ENCODE data around the gene IQCE.

IQCE gene

DNA sequence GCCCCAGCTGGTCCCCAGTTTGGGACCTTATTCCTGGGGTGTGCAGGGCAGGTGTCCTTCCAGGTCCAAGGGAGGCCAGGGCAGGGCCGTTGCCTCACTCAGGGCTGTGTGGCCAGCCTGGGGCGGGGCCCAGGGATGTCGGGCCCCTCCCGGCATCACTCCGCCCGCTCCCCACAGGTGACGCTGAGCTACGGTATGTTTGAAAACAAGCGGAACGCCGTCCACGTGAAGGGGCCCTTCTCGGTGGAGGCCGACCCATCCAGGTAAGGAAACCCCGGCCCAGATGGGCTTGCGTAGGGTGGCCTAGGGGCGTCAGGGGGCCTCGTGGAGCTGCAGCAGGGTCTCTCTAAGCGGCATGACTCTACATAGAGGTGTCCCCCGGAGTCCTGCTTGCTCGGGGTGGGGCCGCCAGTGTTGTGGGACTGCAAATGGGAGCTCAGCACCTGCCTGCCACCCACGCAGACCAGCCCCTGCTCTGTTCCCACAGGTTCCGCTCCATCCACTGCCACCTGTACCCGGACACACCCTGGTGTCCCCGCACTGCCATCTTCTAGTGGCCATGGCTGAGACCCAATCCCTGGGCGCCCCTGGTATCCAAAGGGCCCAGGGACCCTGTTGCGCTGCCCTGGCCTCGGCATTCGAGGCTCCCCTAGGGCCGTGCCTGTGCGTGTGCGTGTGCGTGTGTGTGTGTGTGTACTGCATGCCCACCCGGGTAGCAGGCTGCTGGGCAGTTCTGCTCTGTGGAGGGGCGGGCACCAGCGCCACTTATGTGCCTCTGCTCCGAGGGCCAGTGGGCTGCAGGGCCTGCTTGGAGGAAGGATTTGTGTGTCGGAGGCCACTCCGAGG is 31.9 kb upstream of the IQCE start:
- no peak for ATAC-seq
- TF ChIP-seq ZNF70 (CRISPR knock-in tag; IDR thresholded peaks at IDR 0.05), result no peak
- no peak for TF ChIP-seq ESRRG (CRISPR knock-in tag; IDR thresholded peaks at IDR 0.05)
- TF ChIP-seq ZNF565 (CRISPR knock-in tag; conservative IDR thresholded peaks at IDR 0.05; ENCODE audit: low read depth), result no peak
- TF ChIP-seq, protein P1, sequence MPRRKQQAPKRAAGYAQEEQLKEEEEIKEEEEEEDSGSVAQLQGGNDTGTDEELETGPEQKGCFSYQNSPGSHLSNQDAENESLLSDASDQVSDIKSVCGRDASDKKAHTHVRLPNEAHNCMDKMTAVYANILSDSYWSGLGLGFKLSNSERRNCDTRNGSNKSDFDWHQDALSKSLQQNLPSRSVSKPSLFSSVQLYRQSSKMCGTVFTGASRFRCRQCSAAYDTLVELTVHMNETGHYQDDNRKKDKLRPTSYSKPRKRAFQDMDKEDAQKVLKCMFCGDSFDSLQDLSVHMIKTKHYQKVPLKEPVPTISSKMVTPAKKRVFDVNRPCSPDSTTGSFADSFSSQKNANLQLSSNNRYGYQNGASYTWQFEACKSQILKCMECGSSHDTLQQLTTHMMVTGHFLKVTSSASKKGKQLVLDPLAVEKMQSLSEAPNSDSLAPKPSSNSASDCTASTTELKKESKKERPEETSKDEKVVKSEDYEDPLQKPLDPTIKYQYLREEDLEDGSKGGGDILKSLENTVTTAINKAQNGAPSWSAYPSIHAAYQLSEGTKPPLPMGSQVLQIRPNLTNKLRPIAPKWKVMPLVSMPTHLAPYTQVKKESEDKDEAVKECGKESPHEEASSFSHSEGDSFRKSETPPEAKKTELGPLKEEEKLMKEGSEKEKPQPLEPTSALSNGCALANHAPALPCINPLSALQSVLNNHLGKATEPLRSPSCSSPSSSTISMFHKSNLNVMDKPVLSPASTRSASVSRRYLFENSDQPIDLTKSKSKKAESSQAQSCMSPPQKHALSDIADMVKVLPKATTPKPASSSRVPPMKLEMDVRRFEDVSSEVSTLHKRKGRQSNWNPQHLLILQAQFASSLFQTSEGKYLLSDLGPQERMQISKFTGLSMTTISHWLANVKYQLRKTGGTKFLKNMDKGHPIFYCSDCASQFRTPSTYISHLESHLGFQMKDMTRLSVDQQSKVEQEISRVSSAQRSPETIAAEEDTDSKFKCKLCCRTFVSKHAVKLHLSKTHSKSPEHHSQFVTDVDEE (CRISPR knock-in tag; IDR thresholded peaks at IDR 0.05), result no peak
- TF ChIP-seq, protein P2, sequence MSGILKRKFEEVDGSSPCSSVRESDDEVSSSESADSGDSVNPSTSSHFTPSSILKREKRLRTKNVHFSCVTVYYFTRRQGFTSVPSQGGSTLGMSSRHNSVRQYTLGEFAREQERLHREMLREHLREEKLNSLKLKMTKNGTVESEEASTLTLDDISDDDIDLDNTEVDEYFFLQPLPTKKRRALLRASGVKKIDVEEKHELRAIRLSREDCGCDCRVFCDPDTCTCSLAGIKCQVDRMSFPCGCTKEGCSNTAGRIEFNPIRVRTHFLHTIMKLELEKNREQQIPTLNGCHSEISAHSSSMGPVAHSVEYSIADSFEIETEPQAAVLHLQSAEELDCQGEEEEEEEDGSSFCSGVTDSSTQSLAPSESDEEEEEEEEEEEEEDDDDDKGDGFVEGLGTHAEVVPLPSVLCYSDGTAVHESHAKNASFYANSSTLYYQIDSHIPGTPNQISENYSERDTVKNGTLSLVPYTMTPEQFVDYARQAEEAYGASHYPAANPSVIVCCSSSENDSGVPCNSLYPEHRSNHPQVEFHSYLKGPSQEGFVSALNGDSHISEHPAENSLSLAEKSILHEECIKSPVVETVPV (CRISPR knock-in tag; IDR thresholded peaks at IDR 0.05), result no peak
- TF ChIP-seq ZC3H10 (CRISPR knock-in tag; IDR thresholded peaks at IDR 0.05), result no peak
- TF ChIP-seq ZNF8 (CRISPR knock-in tag; IDR thresholded peaks at IDR 0.05), result no peak
- TF ChIP-seq CSDC2 (CRISPR knock-in tag; IDR thresholded peaks at IDR 0.05), result no peak
- no peak for TF ChIP-seq TCF4 (CRISPR knock-in tag; IDR thresholded peaks at IDR 0.05; ENCODE audit: borderline replicate concordance)
- TF ChIP-seq, protein P3, sequence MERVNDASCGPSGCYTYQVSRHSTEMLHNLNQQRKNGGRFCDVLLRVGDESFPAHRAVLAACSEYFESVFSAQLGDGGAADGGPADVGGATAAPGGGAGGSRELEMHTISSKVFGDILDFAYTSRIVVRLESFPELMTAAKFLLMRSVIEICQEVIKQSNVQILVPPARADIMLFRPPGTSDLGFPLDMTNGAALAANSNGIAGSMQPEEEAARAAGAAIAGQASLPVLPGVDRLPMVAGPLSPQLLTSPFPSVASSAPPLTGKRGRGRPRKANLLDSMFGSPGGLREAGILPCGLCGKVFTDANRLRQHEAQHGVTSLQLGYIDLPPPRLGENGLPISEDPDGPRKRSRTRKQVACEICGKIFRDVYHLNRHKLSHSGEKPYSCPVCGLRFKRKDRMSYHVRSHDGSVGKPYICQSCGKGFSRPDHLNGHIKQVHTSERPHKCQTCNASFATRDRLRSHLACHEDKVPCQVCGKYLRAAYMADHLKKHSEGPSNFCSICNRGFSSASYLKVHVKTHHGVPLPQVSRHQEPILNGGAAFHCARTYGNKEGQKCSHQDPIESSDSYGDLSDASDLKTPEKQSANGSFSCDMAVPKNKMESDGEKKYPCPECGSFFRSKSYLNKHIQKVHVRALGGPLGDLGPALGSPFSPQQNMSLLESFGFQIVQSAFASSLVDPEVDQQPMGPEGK (CRISPR knock-in tag; IDR thresholded peaks at IDR 0.05; ENCODE audit: borderline replicate concordance), result no peak
- TF ChIP-seq, protein P4, sequence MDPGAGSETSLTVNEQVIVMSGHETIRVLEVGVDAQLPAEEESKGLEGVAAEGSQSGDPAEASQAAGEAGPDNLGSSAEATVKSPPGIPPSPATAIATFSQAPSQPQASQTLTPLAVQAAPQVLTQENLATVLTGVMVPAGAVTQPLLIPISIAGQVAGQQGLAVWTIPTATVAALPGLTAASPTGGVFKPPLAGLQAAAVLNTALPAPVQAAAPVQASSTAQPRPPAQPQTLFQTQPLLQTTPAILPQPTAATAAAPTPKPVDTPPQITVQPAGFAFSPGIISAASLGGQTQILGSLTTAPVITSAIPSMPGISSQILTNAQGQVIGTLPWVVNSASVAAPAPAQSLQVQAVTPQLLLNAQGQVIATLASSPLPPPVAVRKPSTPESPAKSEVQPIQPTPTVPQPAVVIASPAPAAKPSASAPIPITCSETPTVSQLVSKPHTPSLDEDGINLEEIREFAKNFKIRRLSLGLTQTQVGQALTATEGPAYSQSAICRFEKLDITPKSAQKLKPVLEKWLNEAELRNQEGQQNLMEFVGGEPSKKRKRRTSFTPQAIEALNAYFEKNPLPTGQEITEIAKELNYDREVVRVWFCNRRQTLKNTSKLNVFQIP (CRISPR knock-in tag; IDR thresholded peaks at IDR 0.05; ENCODE audit: borderline replicate concordance, low read depth), result no peak
- no peak for TF ChIP-seq ZFP30 (CRISPR knock-in tag; IDR thresholded peaks at IDR 0.05)

GRCh38 chr7:2527505-2528467 is 31.0 kb upstream of the IQCE start:
- TF ChIP-seq TCF4 (CRISPR knock-in tag; IDR thresholded peaks at IDR 0.05; ENCODE audit: borderline replicate concordance), result no peak
- TF ChIP-seq, protein P3 (CRISPR knock-in tag; IDR thresholded peaks at IDR 0.05; ENCODE audit: borderline replicate concordance), result peak; percentile 92; the same call in 1 of the 2 replicates
- no peak for TF ChIP-seq ZNF8 (CRISPR knock-in tag; IDR thresholded peaks at IDR 0.05)
- TF ChIP-seq, protein P5, sequence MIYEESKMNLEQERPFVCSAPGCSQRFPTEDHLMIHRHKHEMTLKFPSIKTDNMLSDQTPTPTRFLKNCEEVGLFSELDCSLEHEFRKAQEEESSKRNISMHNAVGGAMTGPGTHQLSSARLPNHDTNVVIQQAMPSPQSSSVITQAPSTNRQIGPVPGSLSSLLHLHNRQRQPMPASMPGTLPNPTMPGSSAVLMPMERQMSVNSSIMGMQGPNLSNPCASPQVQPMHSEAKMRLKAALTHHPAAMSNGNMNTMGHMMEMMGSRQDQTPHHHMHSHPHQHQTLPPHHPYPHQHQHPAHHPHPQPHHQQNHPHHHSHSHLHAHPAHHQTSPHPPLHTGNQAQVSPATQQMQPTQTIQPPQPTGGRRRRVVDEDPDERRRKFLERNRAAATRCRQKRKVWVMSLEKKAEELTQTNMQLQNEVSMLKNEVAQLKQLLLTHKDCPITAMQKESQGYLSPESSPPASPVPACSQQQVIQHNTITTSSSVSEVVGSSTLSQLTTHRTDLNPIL (CRISPR knock-in tag; IDR thresholded peaks at IDR 0.05; ENCODE audit: low read depth), result no peak
- TF ChIP-seq, protein P1 (CRISPR knock-in tag; IDR thresholded peaks at IDR 0.05), result no peak
- TF ChIP-seq, protein P4 (CRISPR knock-in tag; IDR thresholded peaks at IDR 0.05; ENCODE audit: borderline replicate concordance, low read depth), result no peak
- TF ChIP-seq, protein P2 (CRISPR knock-in tag; IDR thresholded peaks at IDR 0.05), result no peak
- no peak for TF ChIP-seq ZC3H10 (CRISPR knock-in tag; IDR thresholded peaks at IDR 0.05)
- no peak for TF ChIP-seq ZNF565 (CRISPR knock-in tag; conservative IDR thresholded peaks at IDR 0.05; ENCODE audit: low read depth)
- peak; percentile 3; the same call in 1 of the 3 replicates for ATAC-seq
